H1 (cell line): ENCODE data around the gene ATP8B2. TPM values are rescaled to one million over a fixed set of nuclear protein-coding genes. Genes with fewer than 3 reads are reported as not detected.

Experiments
- CBX5 ChIP-seq: fragments of 300-800, 300-1000 bp; sonication (generic); IDR thresholded peaks from 2 replicates; pipeline ENCODE4 v1.7.1; 2016; ENCODE audit warnings: antibody characterized with exemption, low read length, low read depth
- CREB1 ChIP-seq: IDR thresholded peaks from 2 replicates; pipeline ENCODE4 v1.6.1; 2012; ENCODE audit warnings: inconsistent platforms
- EZH2 ChIP-seq: fragments of 200-600 bp; sonication (generic); IDR thresholded peaks from 2 replicates; pipeline ENCODE4 v1.7.1; 2012; ENCODE audit warnings: low read depth, mild to moderate bottlenecking, moderate library complexity, low read length, inconsistent platforms; ENCODE audit not compliant: severe bottlenecking
- HDAC6 ChIP-seq: IDR thresholded peaks from one replicate; pipeline ENCODE4 v1.7.1; 2012; ENCODE audit warnings: low read depth, mild to moderate bottlenecking, inconsistent platforms, low read length, moderate library complexity
- POLR2A ChIP-seq, 2 experiments: IDR thresholded peaks; 1 replicate in 1 of 2; 2 replicates in 1 of 2; pipeline ENCODE4 v1.6.1; 2011; ENCODE audit warnings: low read depth in 2 of 2, low read length in 2 of 2, mild to moderate bottlenecking in 2 of 2; ENCODE audit errors: control extremely low read depth in 1 of 2
- RBBP5 ChIP-seq: IDR thresholded peaks from 2 replicates; pipeline ENCODE4 v1.7.1; 2012; ENCODE audit warnings: low read depth, mild to moderate bottlenecking, inconsistent platforms, low read length, moderate library complexity, borderline replicate concordance
- RFX5 ChIP-seq: IDR thresholded peaks from 2 replicates; pipeline ENCODE4 v1.6.1; 2011; ENCODE audit warnings: low read depth, low read length, improper control_type of control experiment, borderline replicate concordance
- SP1 ChIP-seq: IDR thresholded peaks from 2 replicates; pipeline ENCODE4 v1.6.1; 2011; ENCODE audit warnings: low read depth, low read length
- SUZ12 ChIP-seq: fragments of 200-600 bp; sonication (generic); IDR thresholded peaks from 2 replicates; pipeline ENCODE4 v1.6.1; 2012; ENCODE audit warnings: mild to moderate bottlenecking, inconsistent platforms, low read length, moderate library complexity, mixed read lengths
- TEAD4 ChIP-seq: IDR thresholded peaks from 2 replicates; pipeline ENCODE4 v1.6.1; 2012; ENCODE audit warnings: low read depth, low read length, inconsistent platforms, mixed read lengths
- YY1 ChIP-seq: IDR thresholded peaks from 2 replicates; pipeline ENCODE4 v1.6.1; 2011; ENCODE audit warnings: low read depth, mild to moderate bottlenecking, low read length
- polyA plus RNA-seq, 7 experiments: library from polyadenylated mRNA; depleted of rRNA in 3 of 7; stranded (reverse) in 5 of 7; unstranded in 2 of 7; fragments of >200 nt in 5 of 7; fragments of 200-250 nt in 2 of 7; gene quantifications; 1 replicate in 5 of 7; 2 replicates in 1 of 7; 4 replicates in 1 of 7; pipeline versions ENCODE4 v1.2.1 to v1.2.3, GENCODE V29; 2011 to 2013; ENCODE audit warnings: missing spikeins in 2 of 7, mixed read lengths in 2 of 7
- total RNA-seq: library from RNA; stranded (reverse); fragmentation: NEBNext Ultra II Directional; extraction: Animal tissue kit (Norgen Biotek cat#: 25700); gene quantifications from 2 replicates; pipeline ENCODE4 v1.2.1, GENCODE V29; 2021
- TF ChIP-seq, protein P1 (sequence below): fragments of 300-600 bp; sonication (generic); IDR thresholded peaks from 2 replicates; pipeline ENCODE4 v1.7.1; 2012; ENCODE audit warnings: low read length, moderate library complexity, mild to moderate bottlenecking, inconsistent platforms; ENCODE audit not compliant: insufficient replicate concordance
- TF ChIP-seq, protein P2 (sequence below): IDR thresholded peaks from 2 replicates; pipeline ENCODE4 v1.6.1; 2012; ENCODE audit warnings: inconsistent platforms

The ATP8B2 gene
- total and polyA plus RNA-seq, 2 of the 8 experiments (the other 6 are each of a cell fraction or from before 2014, with no cell fraction given), result 61.4 to 70.1 TPM

DNA sequence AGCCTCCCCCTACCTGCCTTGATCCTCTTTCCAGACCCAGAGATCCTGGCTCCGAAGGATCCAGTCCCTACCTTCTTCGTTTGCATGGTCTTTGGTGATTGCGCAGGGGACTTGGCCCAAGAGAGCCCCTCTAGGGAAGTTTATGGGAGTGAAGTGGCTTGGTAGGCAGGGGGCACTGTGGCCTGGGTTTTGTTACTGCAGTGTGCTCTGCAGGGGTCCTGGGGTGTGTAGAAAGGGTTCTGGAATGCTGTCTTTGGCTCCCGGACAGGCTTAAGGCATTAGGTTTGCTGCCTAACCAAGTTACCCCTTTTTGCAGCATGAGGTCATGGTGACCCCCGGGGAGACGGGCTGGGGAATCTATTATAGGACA, 3.8 kb downstream of the ATP8B2 start (continued):
- TF ChIP-seq, protein P1, sequence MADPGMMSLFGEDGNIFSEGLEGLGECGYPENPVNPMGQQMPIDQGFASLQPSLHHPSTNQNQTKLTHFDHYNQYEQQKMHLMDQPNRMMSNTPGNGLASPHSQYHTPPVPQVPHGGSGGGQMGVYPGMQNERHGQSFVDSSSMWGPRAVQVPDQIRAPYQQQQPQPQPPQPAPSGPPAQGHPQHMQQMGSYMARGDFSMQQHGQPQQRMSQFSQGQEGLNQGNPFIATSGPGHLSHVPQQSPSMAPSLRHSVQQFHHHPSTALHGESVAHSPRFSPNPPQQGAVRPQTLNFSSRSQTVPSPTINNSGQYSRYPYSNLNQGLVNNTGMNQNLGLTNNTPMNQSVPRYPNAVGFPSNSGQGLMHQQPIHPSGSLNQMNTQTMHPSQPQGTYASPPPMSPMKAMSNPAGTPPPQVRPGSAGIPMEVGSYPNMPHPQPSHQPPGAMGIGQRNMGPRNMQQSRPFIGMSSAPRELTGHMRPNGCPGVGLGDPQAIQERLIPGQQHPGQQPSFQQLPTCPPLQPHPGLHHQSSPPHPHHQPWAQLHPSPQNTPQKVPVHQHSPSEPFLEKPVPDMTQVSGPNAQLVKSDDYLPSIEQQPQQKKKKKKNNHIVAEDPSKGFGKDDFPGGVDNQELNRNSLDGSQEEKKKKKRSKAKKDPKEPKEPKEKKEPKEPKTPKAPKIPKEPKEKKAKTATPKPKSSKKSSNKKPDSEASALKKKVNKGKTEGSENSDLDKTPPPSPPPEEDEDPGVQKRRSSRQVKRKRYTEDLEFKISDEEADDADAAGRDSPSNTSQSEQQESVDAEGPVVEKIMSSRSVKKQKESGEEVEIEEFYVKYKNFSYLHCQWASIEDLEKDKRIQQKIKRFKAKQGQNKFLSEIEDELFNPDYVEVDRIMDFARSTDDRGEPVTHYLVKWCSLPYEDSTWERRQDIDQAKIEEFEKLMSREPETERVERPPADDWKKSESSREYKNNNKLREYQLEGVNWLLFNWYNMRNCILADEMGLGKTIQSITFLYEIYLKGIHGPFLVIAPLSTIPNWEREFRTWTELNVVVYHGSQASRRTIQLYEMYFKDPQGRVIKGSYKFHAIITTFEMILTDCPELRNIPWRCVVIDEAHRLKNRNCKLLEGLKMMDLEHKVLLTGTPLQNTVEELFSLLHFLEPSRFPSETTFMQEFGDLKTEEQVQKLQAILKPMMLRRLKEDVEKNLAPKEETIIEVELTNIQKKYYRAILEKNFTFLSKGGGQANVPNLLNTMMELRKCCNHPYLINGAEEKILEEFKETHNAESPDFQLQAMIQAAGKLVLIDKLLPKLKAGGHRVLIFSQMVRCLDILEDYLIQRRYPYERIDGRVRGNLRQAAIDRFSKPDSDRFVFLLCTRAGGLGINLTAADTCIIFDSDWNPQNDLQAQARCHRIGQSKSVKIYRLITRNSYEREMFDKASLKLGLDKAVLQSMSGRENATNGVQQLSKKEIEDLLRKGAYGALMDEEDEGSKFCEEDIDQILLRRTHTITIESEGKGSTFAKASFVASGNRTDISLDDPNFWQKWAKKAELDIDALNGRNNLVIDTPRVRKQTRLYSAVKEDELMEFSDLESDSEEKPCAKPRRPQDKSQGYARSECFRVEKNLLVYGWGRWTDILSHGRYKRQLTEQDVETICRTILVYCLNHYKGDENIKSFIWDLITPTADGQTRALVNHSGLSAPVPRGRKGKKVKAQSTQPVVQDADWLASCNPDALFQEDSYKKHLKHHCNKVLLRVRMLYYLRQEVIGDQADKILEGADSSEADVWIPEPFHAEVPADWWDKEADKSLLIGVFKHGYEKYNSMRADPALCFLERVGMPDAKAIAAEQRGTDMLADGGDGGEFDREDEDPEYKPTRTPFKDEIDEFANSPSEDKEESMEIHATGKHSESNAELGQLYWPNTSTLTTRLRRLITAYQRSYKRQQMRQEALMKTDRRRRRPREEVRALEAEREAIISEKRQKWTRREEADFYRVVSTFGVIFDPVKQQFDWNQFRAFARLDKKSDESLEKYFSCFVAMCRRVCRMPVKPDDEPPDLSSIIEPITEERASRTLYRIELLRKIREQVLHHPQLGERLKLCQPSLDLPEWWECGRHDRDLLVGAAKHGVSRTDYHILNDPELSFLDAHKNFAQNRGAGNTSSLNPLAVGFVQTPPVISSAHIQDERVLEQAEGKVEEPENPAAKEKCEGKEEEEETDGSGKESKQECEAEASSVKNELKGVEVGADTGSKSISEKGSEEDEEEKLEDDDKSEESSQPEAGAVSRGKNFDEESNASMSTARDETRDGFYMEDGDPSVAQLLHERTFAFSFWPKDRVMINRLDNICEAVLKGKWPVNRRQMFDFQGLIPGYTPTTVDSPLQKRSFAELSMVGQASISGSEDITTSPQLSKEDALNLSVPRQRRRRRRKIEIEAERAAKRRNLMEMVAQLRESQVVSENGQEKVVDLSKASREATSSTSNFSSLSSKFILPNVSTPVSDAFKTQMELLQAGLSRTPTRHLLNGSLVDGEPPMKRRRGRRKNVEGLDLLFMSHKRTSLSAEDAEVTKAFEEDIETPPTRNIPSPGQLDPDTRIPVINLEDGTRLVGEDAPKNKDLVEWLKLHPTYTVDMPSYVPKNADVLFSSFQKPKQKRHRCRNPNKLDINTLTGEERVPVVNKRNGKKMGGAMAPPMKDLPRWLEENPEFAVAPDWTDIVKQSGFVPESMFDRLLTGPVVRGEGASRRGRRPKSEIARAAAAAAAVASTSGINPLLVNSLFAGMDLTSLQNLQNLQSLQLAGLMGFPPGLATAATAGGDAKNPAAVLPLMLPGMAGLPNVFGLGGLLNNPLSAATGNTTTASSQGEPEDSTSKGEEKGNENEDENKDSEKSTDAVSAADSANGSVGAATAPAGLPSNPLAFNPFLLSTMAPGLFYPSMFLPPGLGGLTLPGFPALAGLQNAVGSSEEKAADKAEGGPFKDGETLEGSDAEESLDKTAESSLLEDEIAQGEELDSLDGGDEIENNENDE, result no peak
- TF ChIP-seq POLR2A (IDR thresholded peaks at IDR 0.05; ENCODE audit: control extremely low read depth in 1 of 2, low read depth in 2 of 2, low read length in 2 of 2) (no peak), EZH2 (no peak), CBX5 (no peak), RBBP5 (no peak), HDAC6 (no peak), YY1 (no peak), TEAD4 (peak; percentile 59; the same call in 1 of the 2 replicates), CREB1 (no peak), SP1 (no peak), RFX5 (no peak), SUZ12 (no peak)
- TF ChIP-seq, protein P2, sequence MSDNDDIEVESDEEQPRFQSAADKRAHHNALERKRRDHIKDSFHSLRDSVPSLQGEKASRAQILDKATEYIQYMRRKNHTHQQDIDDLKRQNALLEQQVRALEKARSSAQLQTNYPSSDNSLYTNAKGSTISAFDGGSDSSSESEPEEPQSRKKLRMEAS, result no peak
